ENCODE results near the gene NDUFA11.
"Not testable (repeated sequence)": the region's sequence is repeated elsewhere in the genome, so short reads cannot be mapped to it uniquely, and the experiment has no call there.

NDUFA11 gene

GRCh38 chr19:5883157-5883873, 20.3 kb downstream of the NDUFA11 start:
- DNase-seq = not testable (repeated sequence)

GRCh38 chr19:5882421-5882968, 21.1 kb downstream of the NDUFA11 start:
- no peak for DNase-seq

- DNase-seq = no peak
Observed at GRCh38 chr19:5881543-5882299, 21.9 kb downstream of the NDUFA11 start.

GRCh38 chr19:5880604-5881078, 22.9 kb downstream of the NDUFA11 start:
- no peak for DNase-seq

- no peak for DNase-seq
Observed at GRCh38 chr19:5880196-5880595, 23.4 kb downstream of the NDUFA11 start.

GRCh38 chr19:5877882-5878281, 25.7 kb downstream of the NDUFA11 start:
- DNase-seq = no peak

- no peak for DNase-seq
Observed at GRCh38 chr19:5877427-5877826, 26.2 kb downstream of the NDUFA11 start.

GRCh38 chr19:5874496-5874895, 29.1 kb downstream of the NDUFA11 start:
- DNase-seq = not testable (repeated sequence)

GRCh38 chr19:5873617-5874199, 29.9 kb downstream of the NDUFA11 start:
- no peak for DNase-seq

- no peak for DNase-seq
Observed at GRCh38 chr19:5870986-5871394, 32.6 kb downstream of the NDUFA11 start.

- no peak for DNase-seq
Observed at GRCh38 chr19:5867201-5868136, 36.1 kb downstream of the NDUFA11 start.

GRCh38 chr19:5865772-5866171, 37.8 kb downstream of the NDUFA11 start:
- no peak for DNase-seq

GRCh38 chr19:5864725-5865486, 38.7 kb downstream of the NDUFA11 start:
- DNase-seq = no peak

GRCh38 chr19:5864013-5864720, 39.4 kb downstream of the NDUFA11 start:
- DNase-seq = no peak

- DNase-seq = no peak
Observed at GRCh38 chr19:5863030-5863665, 40.4 kb downstream of the NDUFA11 start.

- DNase-seq = no peak
Observed at GRCh38 chr19:5857203-5858081, 46.1 kb downstream of the NDUFA11 start.

- not testable (repeated sequence) for DNase-seq
Observed at GRCh38 chr19:5855151-5855550, 48.4 kb downstream of the NDUFA11 start.

GRCh38 chr19:5854121-5854520, 49.5 kb downstream of the NDUFA11 start:
- not testable (repeated sequence) for DNase-seq

GRCh38 chr19:5851302-5851701, 52.3 kb downstream of the NDUFA11 start, which contains the start of gene FUT3:
TSS of gene FUT3 (minus strand) at chr19:5851449.
- no peak for DNase-seq
